Ishikawa (cell line): ENCODE data around the gene PDE4D.

Experiments
- CREB1 ChIP-seq: IDR thresholded peaks from 2 replicates; pipeline ENCODE4 v1.6.1; 2012; ENCODE audit warnings: low read depth
- RAD21 ChIP-seq: IDR thresholded peaks from 2 replicates; pipeline ENCODE4 v1.6.1; 2012; ENCODE audit warnings: low read depth
- YY1 ChIP-seq: IDR thresholded peaks from 2 replicates; pipeline ENCODE4 v1.6.1; 2012; ENCODE audit warnings: low read depth
- TF ChIP-seq, protein P1 (sequence below): IDR thresholded peaks from 2 replicates; pipeline ENCODE4 v1.6.1; 2012; ENCODE audit warnings: low read depth, mild to moderate bottlenecking

GRCh38 chr5:59757442-59757841 is 136.1 kb downstream of the PDE4D start:
- TF ChIP-seq RAD21 (no peak), YY1 (no peak), CREB1 (no peak)
- TF ChIP-seq, protein P1, sequence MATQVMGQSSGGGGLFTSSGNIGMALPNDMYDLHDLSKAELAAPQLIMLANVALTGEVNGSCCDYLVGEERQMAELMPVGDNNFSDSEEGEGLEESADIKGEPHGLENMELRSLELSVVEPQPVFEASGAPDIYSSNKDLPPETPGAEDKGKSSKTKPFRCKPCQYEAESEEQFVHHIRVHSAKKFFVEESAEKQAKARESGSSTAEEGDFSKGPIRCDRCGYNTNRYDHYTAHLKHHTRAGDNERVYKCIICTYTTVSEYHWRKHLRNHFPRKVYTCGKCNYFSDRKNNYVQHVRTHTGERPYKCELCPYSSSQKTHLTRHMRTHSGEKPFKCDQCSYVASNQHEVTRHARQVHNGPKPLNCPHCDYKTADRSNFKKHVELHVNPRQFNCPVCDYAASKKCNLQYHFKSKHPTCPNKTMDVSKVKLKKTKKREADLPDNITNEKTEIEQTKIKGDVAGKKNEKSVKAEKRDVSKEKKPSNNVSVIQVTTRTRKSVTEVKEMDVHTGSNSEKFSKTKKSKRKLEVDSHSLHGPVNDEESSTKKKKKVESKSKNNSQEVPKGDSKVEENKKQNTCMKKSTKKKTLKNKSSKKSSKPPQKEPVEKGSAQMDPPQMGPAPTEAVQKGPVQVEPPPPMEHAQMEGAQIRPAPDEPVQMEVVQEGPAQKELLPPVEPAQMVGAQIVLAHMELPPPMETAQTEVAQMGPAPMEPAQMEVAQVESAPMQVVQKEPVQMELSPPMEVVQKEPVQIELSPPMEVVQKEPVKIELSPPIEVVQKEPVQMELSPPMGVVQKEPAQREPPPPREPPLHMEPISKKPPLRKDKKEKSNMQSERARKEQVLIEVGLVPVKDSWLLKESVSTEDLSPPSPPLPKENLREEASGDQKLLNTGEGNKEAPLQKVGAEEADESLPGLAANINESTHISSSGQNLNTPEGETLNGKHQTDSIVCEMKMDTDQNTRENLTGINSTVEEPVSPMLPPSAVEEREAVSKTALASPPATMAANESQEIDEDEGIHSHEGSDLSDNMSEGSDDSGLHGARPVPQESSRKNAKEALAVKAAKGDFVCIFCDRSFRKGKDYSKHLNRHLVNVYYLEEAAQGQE, result no peak
